ENCODE data around the gene CD58.

DNA sequence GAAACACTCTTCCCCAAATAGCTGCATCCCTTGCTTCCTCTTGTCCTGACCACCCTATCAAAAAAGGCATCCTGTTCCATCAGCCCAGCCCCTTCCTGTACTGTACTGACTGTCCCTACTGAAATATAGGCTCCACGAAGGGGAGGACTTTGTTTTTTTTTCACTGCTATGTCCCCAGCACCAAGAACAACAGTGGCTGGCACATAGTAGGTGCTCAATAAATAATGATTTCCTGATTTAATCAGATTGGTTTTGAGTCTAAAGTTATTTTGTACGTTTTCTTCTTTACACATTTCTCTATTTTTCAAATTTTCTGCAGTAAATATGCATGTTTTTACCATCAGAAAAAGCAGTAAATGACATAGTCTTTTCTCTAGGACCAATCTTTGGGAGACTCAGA is 73.9 kb downstream of the CD58 start:
- TF ChIP-seq, protein P1, sequence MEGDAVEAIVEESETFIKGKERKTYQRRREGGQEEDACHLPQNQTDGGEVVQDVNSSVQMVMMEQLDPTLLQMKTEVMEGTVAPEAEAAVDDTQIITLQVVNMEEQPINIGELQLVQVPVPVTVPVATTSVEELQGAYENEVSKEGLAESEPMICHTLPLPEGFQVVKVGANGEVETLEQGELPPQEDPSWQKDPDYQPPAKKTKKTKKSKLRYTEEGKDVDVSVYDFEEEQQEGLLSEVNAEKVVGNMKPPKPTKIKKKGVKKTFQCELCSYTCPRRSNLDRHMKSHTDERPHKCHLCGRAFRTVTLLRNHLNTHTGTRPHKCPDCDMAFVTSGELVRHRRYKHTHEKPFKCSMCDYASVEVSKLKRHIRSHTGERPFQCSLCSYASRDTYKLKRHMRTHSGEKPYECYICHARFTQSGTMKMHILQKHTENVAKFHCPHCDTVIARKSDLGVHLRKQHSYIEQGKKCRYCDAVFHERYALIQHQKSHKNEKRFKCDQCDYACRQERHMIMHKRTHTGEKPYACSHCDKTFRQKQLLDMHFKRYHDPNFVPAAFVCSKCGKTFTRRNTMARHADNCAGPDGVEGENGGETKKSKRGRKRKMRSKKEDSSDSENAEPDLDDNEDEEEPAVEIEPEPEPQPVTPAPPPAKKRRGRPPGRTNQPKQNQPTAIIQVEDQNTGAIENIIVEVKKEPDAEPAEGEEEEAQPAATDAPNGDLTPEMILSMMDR (IDR thresholded peaks at IDR 0.05) = no peak
- TF ChIP-seq POLR2A (IDR thresholded peaks at IDR 0.05) = no peak

All from ovary (tissue), 3 donors.